Measurements from ENCODE around the gene ADAMTS18.

DNA sequence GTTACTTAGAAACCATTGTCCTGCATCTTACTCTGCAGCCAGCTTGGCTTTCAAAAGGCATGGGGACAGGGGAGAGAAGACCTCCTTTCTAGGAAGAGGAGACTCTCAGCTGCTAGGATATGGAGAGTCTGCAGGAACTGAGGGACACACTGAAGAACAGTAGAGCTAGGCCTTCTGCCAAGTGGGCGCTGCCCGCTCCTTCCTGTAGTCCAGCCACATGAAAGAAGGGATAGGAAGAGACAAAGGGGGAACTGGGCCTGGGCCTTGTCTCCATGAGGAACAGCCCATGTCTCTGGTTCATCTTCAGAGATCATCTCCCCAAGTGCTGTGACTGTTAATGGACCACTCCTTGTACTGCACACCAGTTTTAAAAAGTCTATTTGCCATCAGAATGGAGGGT lies 157.3 kb downstream of the ADAMTS18 start:
- TF ChIP-seq, protein P1, sequence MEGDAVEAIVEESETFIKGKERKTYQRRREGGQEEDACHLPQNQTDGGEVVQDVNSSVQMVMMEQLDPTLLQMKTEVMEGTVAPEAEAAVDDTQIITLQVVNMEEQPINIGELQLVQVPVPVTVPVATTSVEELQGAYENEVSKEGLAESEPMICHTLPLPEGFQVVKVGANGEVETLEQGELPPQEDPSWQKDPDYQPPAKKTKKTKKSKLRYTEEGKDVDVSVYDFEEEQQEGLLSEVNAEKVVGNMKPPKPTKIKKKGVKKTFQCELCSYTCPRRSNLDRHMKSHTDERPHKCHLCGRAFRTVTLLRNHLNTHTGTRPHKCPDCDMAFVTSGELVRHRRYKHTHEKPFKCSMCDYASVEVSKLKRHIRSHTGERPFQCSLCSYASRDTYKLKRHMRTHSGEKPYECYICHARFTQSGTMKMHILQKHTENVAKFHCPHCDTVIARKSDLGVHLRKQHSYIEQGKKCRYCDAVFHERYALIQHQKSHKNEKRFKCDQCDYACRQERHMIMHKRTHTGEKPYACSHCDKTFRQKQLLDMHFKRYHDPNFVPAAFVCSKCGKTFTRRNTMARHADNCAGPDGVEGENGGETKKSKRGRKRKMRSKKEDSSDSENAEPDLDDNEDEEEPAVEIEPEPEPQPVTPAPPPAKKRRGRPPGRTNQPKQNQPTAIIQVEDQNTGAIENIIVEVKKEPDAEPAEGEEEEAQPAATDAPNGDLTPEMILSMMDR (IDR thresholded peaks at IDR 0.05; ENCODE audit: insufficient read depth, low read length), result no peak
- TF ChIP-seq GABPA (IDR thresholded peaks at IDR 0.05; ENCODE audit: low read depth) (no peak), POLR2AphosphoS5 (IDR thresholded peaks at IDR 0.05; ENCODE audit: low read depth) (no peak)
- TF ChIP-seq, protein P2, sequence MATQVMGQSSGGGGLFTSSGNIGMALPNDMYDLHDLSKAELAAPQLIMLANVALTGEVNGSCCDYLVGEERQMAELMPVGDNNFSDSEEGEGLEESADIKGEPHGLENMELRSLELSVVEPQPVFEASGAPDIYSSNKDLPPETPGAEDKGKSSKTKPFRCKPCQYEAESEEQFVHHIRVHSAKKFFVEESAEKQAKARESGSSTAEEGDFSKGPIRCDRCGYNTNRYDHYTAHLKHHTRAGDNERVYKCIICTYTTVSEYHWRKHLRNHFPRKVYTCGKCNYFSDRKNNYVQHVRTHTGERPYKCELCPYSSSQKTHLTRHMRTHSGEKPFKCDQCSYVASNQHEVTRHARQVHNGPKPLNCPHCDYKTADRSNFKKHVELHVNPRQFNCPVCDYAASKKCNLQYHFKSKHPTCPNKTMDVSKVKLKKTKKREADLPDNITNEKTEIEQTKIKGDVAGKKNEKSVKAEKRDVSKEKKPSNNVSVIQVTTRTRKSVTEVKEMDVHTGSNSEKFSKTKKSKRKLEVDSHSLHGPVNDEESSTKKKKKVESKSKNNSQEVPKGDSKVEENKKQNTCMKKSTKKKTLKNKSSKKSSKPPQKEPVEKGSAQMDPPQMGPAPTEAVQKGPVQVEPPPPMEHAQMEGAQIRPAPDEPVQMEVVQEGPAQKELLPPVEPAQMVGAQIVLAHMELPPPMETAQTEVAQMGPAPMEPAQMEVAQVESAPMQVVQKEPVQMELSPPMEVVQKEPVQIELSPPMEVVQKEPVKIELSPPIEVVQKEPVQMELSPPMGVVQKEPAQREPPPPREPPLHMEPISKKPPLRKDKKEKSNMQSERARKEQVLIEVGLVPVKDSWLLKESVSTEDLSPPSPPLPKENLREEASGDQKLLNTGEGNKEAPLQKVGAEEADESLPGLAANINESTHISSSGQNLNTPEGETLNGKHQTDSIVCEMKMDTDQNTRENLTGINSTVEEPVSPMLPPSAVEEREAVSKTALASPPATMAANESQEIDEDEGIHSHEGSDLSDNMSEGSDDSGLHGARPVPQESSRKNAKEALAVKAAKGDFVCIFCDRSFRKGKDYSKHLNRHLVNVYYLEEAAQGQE (IDR thresholded peaks at IDR 0.05; ENCODE audit: insufficient replicate concordance, low read depth), result no peak
